ENCODE measurements around the gene NANOS2. TPM values are rescaled to one million over a fixed set of nuclear protein-coding genes. Genes with fewer than 3 reads are reported as not detected.
A peak's percentile ranks its signal among the peaks of the same experiment; 100 is the strongest.

The NANOS2 gene
- not detected for polyA plus RNA-seq (ENCODE audit: low read depth in 6 of 6)

GRCh38 chr19:45913874-45914830 is at the start of gene NANOS2:
NANOS2 (minus strand) TSS chr19:45914778; CDS start chr19:45914693, 85 bp downstream.
- H3K27me3 Mint-ChIP-seq, result peaks cover 23 to 50% (median 43%) of the 10 kb centered on the region in 3 donors
- H3K9me3 Mint-ChIP-seq, result peaks cover 0 to 2% (median 0%) of the 10 kb centered on the region in 7 donors
- no peaks in the 10 kb centered on the region for H3K4me1 Mint-ChIP-seq
- H3K4me3 Mint-ChIP-seq, result no peak within 1 kb of the TSS
- DNase-seq (no peak), ATAC-seq (ENCODE audit: low read depth in 2 of 2) (no peak)
- no peaks in the 10 kb centered on the region for H3K36me3 Mint-ChIP-seq
- peak within 1 kb of the TSS in 1 of 6 donors; percentile 65 for H3K27ac Mint-ChIP-seq

- Mint-ChIP-seq H3K4me3 (no peak overlapping the region), H3K9me3 (peaks cover 0 to 5% (median 2%) of the 10 kb centered on the region in 7 donors), H3K27me3 (peaks cover 41 to 75% (median 64%) of the 10 kb centered on the region in 3 donors), H3K4me1 (peaks cover 3 to 6% (median 6%) of the 10 kb centered on the region in 3 donors), H3K27ac (no peak overlapping the region), H3K36me3 (peaks cover 0 to 29% of the 10 kb centered on the region in 2 donors)
- DNase-seq (no peak), ATAC-seq (ENCODE audit: low read depth in 2 of 2) (no peak)
Observed at GRCh38 chr19:45962021-45962420, 47.4 kb upstream of the NANOS2 start.

- ATAC-seq (ENCODE audit: low read depth in 2 of 2) (peak in 1 of 2 donors; percentile 34), DNase-seq (no peak)
- Mint-ChIP-seq H3K27me3 (peaks cover 46 to 67% (median 58%) of the 10 kb centered on the region in 3 donors), H3K9me3 (peaks cover 0 to 5% (median 2%) of the 10 kb centered on the region in 7 donors), H3K4me1 (peaks cover 3 to 6% (median 6%) of the 10 kb centered on the region in 3 donors), H3K27ac (no peak overlapping the region), H3K4me3 (peak overlapping the region in 1 of 8 donors; percentile 38), H3K36me3 (peaks cover 0 to 29% of the 10 kb centered on the region in 2 donors)
Observed at GRCh38 chr19:45960595-45961235, 46.1 kb upstream of the NANOS2 start.

- ATAC-seq (ENCODE audit: low read depth in 2 of 2), result no peak
- Mint-ChIP-seq H3K4me1 (peaks cover 3 to 6% (median 6%) of the 10 kb centered on the region in 3 donors), H3K27me3 (peaks cover 49 to 66% (median 63%) of the 10 kb centered on the region in 3 donors), H3K9me3 (peaks cover 0 to 13% (median 10%) of the 10 kb centered on the region in 7 donors), H3K4me3 (no peak overlapping the region), H3K27ac (no peak overlapping the region), H3K36me3 (peaks cover 9 to 39% of the 10 kb centered on the region in 2 donors)
- no peak for DNase-seq
Observed at GRCh38 chr19:45959517-45960025, 45.0 kb upstream of the NANOS2 start.

GRCh38 chr19:45958769-45959516 is 44.4 kb upstream of the NANOS2 start:
- ATAC-seq (ENCODE audit: low read depth in 2 of 2), result no peak
- peaks cover under 1 to 15% (median 10%) of the 10 kb centered on the region in 7 donors for H3K9me3 Mint-ChIP-seq
- no peak for DNase-seq
- H3K27ac Mint-ChIP-seq, result peak overlapping the region in 1 of 6 donors; percentile 62
- H3K36me3 Mint-ChIP-seq, result peaks cover 9 to 40% of the 10 kb centered on the region in 2 donors
- no peak overlapping the region for H3K4me3 Mint-ChIP-seq
- H3K4me1 Mint-ChIP-seq, result peaks cover 3 to 6% (median 6%) of the 10 kb centered on the region in 3 donors
- H3K27me3 Mint-ChIP-seq, result peaks cover 46 to 69% (median 67%) of the 10 kb centered on the region in 3 donors

GRCh38 chr19:45958320-45958719 is 43.7 kb upstream of the NANOS2 start:
- ATAC-seq (ENCODE audit: low read depth in 2 of 2), result no peak
- Mint-ChIP-seq H3K27ac (peak overlapping the region in 1 of 6 donors; percentile 54), H3K4me1 (peaks cover 4 to 7% (median 7%) of the 10 kb centered on the region in 3 donors)

GRCh38 chr19:45955905-45956608 is 41.5 kb upstream of the NANOS2 start:
- Mint-ChIP-seq H3K36me3 (peaks cover 9 to 42% of the 10 kb centered on the region in 2 donors), H3K4me1 (peaks cover 11 to 15% (median 11%) of the 10 kb centered on the region in 3 donors), H3K27me3 (peaks cover 52 to 59% (median 56%) of the 10 kb centered on the region in 3 donors), H3K4me3 (no peak overlapping the region), H3K27ac (no peak overlapping the region), H3K9me3 (peaks cover 7 to 25% (median 12%) of the 10 kb centered on the region in 7 donors)
- DNase-seq, result no peak
- no peak for ATAC-seq (ENCODE audit: low read depth in 2 of 2)

More at GRCh38 chr19:45958320-45958719, 43.7 kb upstream of the NANOS2 start:
- DNase-seq, result no peak
- H3K27me3 Mint-ChIP-seq, result peaks cover 50 to 69% (median 68%) of the 10 kb centered on the region in 3 donors
- no peak overlapping the region for H3K4me3 Mint-ChIP-seq
- H3K36me3 Mint-ChIP-seq, result peaks cover 9 to 47% of the 10 kb centered on the region in 2 donors
- H3K9me3 Mint-ChIP-seq, result peaks cover 5 to 16% (median 12%) of the 10 kb centered on the region in 7 donors

GRCh38 chr19:45954156-45954555 is 39.6 kb upstream of the NANOS2 start:
- Mint-ChIP-seq H3K27ac (peak overlapping the region in 1 of 6 donors; percentile 77), H3K9me3 (peaks cover 7 to 25% (median 12%) of the 10 kb centered on the region in 7 donors), H3K27me3 (peaks cover 44 to 51% (median 47%) of the 10 kb centered on the region in 3 donors), H3K4me3 (peak overlapping the region in 1 of 8 donors; percentile 53), H3K4me1 (peaks cover 5 to 12% (median 5%) of the 10 kb centered on the region in 3 donors), H3K36me3 (peaks cover 9 to 32% of the 10 kb centered on the region in 2 donors)
- DNase-seq (no peak), ATAC-seq (ENCODE audit: low read depth in 2 of 2) (no peak)

- ATAC-seq (ENCODE audit: low read depth in 2 of 2), result no peak
- Mint-ChIP-seq H3K27me3 (peaks cover 44 to 51% (median 47%) of the 10 kb centered on the region in 3 donors), H3K27ac (peak overlapping the region in 1 of 6 donors; percentile 77), H3K36me3 (peaks cover 9 to 27% of the 10 kb centered on the region in 2 donors), H3K4me3 (peak overlapping the region in 4 of 8 donors; percentile 32 to 72 (median 61)), H3K9me3 (peaks cover 7 to 21% (median 12%) of the 10 kb centered on the region in 7 donors), H3K4me1 (peaks cover 5 to 12% (median 5%) of the 10 kb centered on the region in 3 donors)
- DNase-seq, result no peak
Observed at GRCh38 chr19:45953676-45954075, 39.1 kb upstream of the NANOS2 start.

GRCh38 chr19:45952686-45953505 is 38.3 kb upstream of the NANOS2 start:
- Mint-ChIP-seq H3K36me3 (peaks cover 9 to 20% of the 10 kb centered on the region in 2 donors), H3K4me1 (peaks cover 5 to 12% (median 5%) of the 10 kb centered on the region in 3 donors), H3K27me3 (peaks cover 42 to 46% (median 44%) of the 10 kb centered on the region in 3 donors), H3K27ac (no peak overlapping the region), H3K9me3 (peaks cover 7 to 21% (median 12%) of the 10 kb centered on the region in 7 donors), H3K4me3 (peak overlapping the region; percentile 49 to 79 (median 70))
- DNase-seq (no peak), ATAC-seq (ENCODE audit: low read depth in 2 of 2) (peak; percentile 55 to 61)

GRCh38 chr19:45952341-45952685 is 37.7 kb upstream of the NANOS2 start:
- Mint-ChIP-seq H3K36me3 (peaks cover 9 to 20% of the 10 kb centered on the region in 2 donors), H3K4me1 (peaks cover 5 to 12% (median 5%) of the 10 kb centered on the region in 3 donors), H3K27me3 (peaks cover 42 to 48% (median 46%) of the 10 kb centered on the region in 3 donors), H3K4me3 (peak overlapping the region in 5 of 8 donors; percentile 8 to 72 (median 62)), H3K9me3 (peaks cover 7 to 21% (median 12%) of the 10 kb centered on the region in 7 donors), H3K27ac (peak overlapping the region in 1 of 6 donors; percentile 43)
- DNase-seq (no peak), ATAC-seq (ENCODE audit: low read depth in 2 of 2) (no peak)

Measured in naive B cell (primary cell).